GM10266 (cell line): ENCODE data around the gene ACSL3.

Experiments
- DNase-seq: peaks from one replicate; pipeline ENCODE4 v3.0.0; 2012; ENCODE audit errors: extremely low spot score
- CTCF ChIP-seq: IDR thresholded peaks from 2 replicates; pipeline ENCODE4 v1.5.1; 2012; ENCODE audit warnings: mild to moderate bottlenecking, low read depth; ENCODE audit not compliant: control insufficient read depth, insufficient read depth; ENCODE audit errors: missing control alignments

Gene ACSL3

GRCh38 chr2:222854773-222855700 lies 5.8 kb upstream of the ACSL3 start:
- TF ChIP-seq CTCF, result no peak

GRCh38 chr2:222859786-222860612 lies 837 bp upstream of the ACSL3 start:
- no peak for DNase-seq
- TF ChIP-seq CTCF, result no peak

More at GRCh38 chr2:222854773-222855700, 5.8 kb upstream of the ACSL3 start:
- no peak for DNase-seq

GRCh38 chr2:222861411-222862105 lies 722 bp downstream of the ACSL3 start:
- no peak for TF ChIP-seq CTCF
- DNase-seq, result peak; percentile 67

- DNase-seq, result peak; percentile 24
- peak; percentile 6 for TF ChIP-seq CTCF
These were observed 1.5 kb downstream of the ACSL3 start for GRCh38 chr2:222862106-222862908.

GRCh38 chr2:222862909-222863544 lies 2.2 kb downstream of the ACSL3 start:
- no peak for DNase-seq
- TF ChIP-seq CTCF, result no peak

GRCh38 chr2:222864296-222864695 lies 3.5 kb downstream of the ACSL3 start:
- TF ChIP-seq CTCF, result no peak
- DNase-seq, result no peak
